Muscle layer of colon (tissue), 2 donors: Measurements from ENCODE around the gene PTPDC1.

ENCODE experiments used
- H3K27ac ChIP-seq: one replicate; pipeline ENCODE4 v1.7.0; 2013; ENCODE audit warnings: low read depth, mild to moderate bottlenecking, low read length, moderate library complexity
- H3K27me3 ChIP-seq, 2 donors: one replicate each; pipeline ENCODE4 v1.7.0; 2013; ENCODE audit warnings: low read length in 2 of 2, mild to moderate bottlenecking in 2 of 2; ENCODE audit not compliant: insufficient read depth in 2 of 2, control insufficient read depth in 1 of 2
- H3K36me3 ChIP-seq: one replicate; pipeline ENCODE4 v1.7.0; 2013; ENCODE audit warnings: mild to moderate bottlenecking, low read length; ENCODE audit not compliant: insufficient read depth
- H3K4me1 ChIP-seq: one replicate; pipeline ENCODE4 v1.7.0; 2013; ENCODE audit warnings: mild to moderate bottlenecking, low read length; ENCODE audit not compliant: insufficient read depth
- H3K4me3 ChIP-seq, 2 donors: one replicate each; pipeline ENCODE4 v1.7.0; 2013; ENCODE audit warnings: low read length in 2 of 2, low read depth in 1 of 2, mild to moderate bottlenecking in 1 of 2, moderate library complexity in 1 of 2
- H3K9ac ChIP-seq: one replicate; pipeline ENCODE4 v1.7.0; 2013; ENCODE audit warnings: low read length
- H3K9me3 ChIP-seq: one replicate; pipeline ENCODE4 v1.7.0; 2013; ENCODE audit warnings: mild to moderate bottlenecking, low read length
- donor health status: abdominal sarcoma.
- donor health status: Adenocarcinoma of cecum.

The PTPDC1 gene, protein sequence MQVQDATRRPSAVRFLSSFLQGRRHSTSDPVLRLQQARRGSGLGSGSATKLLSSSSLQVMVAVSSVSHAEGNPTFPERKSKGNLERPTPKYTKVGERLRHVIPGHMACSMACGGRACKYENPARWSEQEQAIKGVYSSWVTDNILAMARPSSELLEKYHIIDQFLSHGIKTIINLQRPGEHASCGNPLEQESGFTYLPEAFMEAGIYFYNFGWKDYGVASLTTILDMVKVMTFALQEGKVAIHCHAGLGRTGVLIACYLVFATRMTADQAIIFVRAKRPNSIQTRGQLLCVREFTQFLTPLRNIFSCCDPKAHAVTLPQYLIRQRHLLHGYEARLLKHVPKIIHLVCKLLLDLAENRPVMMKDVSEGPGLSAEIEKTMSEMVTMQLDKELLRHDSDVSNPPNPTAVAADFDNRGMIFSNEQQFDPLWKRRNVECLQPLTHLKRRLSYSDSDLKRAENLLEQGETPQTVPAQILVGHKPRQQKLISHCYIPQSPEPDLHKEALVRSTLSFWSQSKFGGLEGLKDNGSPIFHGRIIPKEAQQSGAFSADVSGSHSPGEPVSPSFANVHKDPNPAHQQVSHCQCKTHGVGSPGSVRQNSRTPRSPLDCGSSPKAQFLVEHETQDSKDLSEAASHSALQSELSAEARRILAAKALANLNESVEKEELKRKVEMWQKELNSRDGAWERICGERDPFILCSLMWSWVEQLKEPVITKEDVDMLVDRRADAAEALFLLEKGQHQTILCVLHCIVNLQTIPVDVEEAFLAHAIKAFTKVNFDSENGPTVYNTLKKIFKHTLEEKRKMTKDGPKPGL

DNA sequence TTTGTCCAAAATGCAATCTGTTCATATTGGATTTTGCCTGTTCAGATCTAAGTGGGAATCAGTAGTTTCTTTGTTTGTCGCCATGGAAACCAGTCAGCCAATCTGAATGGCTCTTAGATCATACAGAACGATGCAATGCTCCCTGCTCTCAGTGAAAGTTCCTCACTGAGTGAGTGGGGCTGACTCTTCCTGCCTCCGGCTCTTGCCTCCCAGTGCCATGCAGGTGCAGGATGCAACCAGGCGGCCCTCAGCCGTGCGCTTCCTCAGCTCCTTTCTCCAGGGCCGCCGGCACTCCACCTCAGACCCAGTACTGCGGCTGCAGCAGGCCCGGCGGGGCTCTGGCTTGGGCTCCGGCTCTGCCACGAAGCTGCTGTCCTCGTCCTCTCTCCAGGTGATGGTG is at the start of gene PTPDC1:
Gene PTPDC1 (plus strand): TSS at position 151 of the 400 bp plus-strand sequence. CDS start 67 bp downstream, at position 218.
- H3K27me3 ChIP-seq = no peaks in the 10 kb centered on the region
- H3K27ac ChIP-seq = no peak within 1 kb of the TSS
- H3K4me1 ChIP-seq = peaks cover 10% of the 10 kb centered on the region
- H3K4me3 ChIP-seq = no peak within 1 kb of the TSS
- H3K9ac ChIP-seq = no peak within 1 kb of the TSS
- no peaks in the 10 kb centered on the region for H3K36me3 ChIP-seq
- no peaks in the 10 kb centered on the region for H3K9me3 ChIP-seq

DNA sequence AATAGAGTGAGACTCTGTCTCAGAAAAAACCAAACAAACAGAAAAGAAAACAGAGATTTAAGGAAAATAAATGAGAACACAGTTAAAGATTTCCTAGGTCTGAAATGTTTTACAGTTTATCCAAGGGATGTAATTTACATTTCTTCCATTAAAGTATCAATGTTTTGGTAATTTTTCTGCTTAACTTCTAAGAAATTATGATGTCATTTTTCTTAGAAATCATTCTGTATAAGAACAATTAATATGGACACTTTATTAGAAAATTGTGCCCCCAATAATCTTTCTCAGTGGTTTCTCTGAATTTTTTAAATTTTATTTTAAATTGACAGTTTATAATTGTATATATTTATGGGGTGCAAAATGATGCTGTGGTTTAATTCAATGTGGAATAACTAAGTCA is 49.8 kb upstream of the PTPDC1 start:
- Histone ChIP-seq H3K4me3 (no peak overlapping the region), H3K9me3 (no peaks in the 10 kb centered on the region), H3K27me3 (no peaks in the 10 kb centered on the region), H3K9ac (no peak overlapping the region), H3K4me1 (peaks cover 11% of the 10 kb centered on the region), H3K27ac (no peak overlapping the region), H3K36me3 (no peaks in the 10 kb centered on the region)

DNA sequence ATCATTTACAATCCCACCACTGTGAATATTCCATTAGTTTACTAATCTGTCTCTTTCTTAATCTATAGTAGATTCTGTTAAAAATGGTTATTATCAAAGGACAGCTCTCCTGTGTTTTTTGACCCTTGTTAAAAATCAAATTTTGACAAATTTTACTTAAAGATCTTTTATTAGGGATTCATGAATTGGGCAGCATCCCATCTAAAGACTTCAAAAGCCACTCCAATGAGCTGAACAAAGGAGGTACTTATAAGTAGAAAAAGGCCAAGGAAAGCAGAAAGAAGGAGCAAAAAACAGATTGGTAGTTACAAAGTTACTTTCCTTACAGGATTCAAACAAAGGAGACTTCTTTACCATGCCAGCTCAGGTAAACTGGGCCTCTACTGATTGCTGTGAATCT is 44.5 kb upstream of the PTPDC1 start:
- Histone ChIP-seq H3K4me1 (no peaks in the 10 kb centered on the region), H3K9ac (no peak overlapping the region), H3K36me3 (no peaks in the 10 kb centered on the region), H3K4me3 (no peak overlapping the region), H3K27ac (no peak overlapping the region), H3K27me3 (no peaks in the 10 kb centered on the region), H3K9me3 (no peaks in the 10 kb centered on the region)

DNA sequence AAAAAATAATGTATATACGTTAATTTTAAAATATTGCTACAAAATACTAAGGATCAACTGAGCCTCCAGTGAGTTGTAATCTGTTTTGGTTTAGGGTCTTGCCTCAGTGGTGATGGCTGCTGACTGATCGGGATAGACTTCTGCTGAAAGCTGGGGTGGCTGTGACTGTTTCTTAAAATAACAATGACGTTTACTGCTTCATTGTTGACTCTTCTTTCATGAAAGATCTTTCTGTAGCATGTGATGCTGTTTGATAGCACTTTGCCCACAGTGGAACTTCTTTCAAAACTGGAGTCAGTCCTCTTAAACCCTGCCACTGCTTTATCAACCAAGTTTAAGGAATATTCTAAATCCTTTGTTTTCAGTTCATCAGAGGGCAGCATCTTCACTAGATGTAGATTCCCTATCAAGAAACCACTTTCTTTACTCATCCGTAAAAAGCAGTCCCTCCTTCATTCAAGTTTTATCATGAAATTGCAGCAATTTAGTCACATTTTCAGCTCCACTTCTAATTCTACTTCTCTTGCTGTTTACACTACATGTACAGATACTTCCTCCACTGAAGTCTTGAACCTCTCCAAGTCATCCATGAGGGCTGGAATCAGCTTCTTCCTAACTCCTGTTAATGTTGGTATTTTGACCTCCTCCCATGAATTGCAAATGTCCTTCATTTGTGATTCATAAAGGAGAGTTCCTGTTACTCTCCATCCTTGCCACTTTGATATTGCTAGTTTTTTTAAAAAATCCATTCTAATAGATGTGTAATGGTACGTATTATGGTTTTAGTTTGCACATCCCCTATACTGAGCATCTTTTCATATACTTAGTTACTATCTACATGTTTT is 41.5 kb upstream of the PTPDC1 start:
- H3K27ac ChIP-seq = no peak overlapping the region
- H3K9me3 ChIP-seq = no peaks in the 10 kb centered on the region

DNA sequence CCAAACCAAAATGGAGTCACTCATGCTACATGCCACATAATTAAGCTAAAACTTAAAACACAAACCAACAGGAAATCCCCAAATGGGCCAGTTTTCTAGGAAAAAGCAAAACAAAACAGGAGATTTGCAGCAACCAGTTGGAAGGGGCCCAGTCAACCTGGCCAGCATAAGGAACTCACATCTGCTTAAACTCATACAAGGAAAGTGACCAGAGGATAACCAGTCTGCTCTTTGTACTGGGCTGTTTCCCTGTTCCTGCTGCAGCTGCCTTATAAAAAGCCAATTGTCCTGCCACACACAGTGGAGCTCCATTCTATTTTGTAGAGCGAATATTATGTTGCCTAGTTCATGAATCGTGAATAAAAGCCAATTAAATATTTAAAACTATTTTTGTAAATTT is 29.5 kb upstream of the PTPDC1 start:
- no peak overlapping the region for H3K27ac ChIP-seq
- H3K9me3 ChIP-seq = no peaks in the 10 kb centered on the region
- H3K4me3 ChIP-seq = no peak overlapping the region
- no peaks in the 10 kb centered on the region for H3K27me3 ChIP-seq
- no peaks in the 10 kb centered on the region for H3K4me1 ChIP-seq
- no peak overlapping the region for H3K9ac ChIP-seq
- H3K36me3 ChIP-seq = no peaks in the 10 kb centered on the region

More for the DNA sequence above, 41.5 kb upstream of the PTPDC1 start:
- no peaks in the 10 kb centered on the region for H3K27me3 ChIP-seq
- no peak overlapping the region for H3K4me3 ChIP-seq
- no peaks in the 10 kb centered on the region for H3K4me1 ChIP-seq
- no peaks in the 10 kb centered on the region for H3K36me3 ChIP-seq
- no peak overlapping the region for H3K9ac ChIP-seq

DNA sequence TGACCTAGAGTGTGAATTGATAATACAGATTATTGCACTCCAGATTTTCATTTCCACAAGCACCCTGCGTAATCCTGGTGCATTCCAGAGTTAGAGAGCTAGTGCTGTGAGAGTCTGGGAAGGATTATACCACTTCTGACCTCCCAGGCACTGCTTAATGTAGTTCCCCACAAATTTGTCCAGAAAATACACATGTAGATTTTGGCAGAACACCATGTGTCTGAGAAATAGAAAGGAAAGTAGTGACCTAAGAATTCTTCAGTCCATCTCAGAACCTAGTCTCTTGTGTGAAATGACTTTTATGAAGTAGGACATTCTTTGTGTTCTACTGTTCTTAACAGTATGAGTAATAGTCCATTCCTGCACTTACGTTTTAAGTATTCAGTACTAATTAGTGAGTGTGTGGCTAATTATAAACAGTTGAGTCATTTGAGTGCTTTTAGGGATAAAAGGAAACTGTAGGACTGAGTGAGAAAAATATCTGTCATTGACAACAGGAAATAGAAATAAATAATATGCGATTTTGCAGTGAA is 27.8 kb upstream of the PTPDC1 start:
- no peak overlapping the region for H3K9ac ChIP-seq
- H3K4me1 ChIP-seq = no peaks in the 10 kb centered on the region
- H3K4me3 ChIP-seq = no peak overlapping the region
- H3K27ac ChIP-seq = no peak overlapping the region
- no peaks in the 10 kb centered on the region for H3K36me3 ChIP-seq
- no peaks in the 10 kb centered on the region for H3K9me3 ChIP-seq
- H3K27me3 ChIP-seq = no peaks in the 10 kb centered on the region

DNA sequence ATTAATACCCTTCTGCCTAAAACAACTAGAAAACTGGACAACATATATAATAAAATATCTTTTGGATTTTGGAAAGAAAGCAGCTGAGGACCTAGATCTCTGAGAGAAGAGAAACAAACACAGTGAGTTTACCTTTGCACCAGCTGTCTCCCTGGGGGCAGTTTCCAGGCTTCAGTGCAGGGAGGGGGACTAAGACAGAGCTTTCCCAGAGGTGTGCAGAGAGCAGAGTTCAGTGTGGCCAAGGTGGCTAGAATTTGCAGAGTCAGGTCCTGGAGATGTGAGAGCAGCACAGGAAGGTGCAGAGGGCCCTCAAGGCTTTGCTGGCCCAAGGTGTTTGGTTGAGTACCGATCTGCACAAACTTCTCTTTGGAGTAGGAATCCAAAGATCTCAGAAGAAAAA is 26.3 kb upstream of the PTPDC1 start:
- Histone ChIP-seq H3K27ac (no peak overlapping the region), H3K36me3 (no peaks in the 10 kb centered on the region), H3K27me3 (no peaks in the 10 kb centered on the region), H3K4me1 (no peaks in the 10 kb centered on the region), H3K9me3 (no peaks in the 10 kb centered on the region), H3K9ac (no peak overlapping the region), H3K4me3 (no peak overlapping the region)

DNA sequence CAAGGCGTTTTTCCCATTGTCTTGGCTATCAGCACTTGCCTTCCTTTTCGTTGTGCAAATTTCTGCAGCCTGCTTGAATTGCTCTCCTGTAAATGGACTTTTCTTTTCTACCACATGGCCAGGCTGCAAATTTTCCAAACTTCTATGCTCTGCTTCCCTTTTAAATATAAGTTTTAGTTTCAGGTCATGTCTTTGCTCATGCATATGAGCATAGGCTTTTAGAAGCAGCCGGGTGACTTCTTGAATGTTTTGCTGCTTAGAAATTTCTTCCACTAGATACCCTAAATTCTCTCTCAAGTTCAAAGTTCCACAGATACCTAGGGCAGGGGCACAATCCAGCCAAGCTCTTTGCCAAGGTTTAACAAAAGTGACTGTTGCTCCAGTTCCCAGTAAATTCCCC is 22.4 kb upstream of the PTPDC1 start:
- Histone ChIP-seq H3K9me3 (no peaks in the 10 kb centered on the region), H3K9ac (no peak overlapping the region), H3K36me3 (no peaks in the 10 kb centered on the region), H3K4me1 (no peaks in the 10 kb centered on the region), H3K27me3 (no peaks in the 10 kb centered on the region), H3K4me3 (no peak overlapping the region), H3K27ac (no peak overlapping the region)

DNA sequence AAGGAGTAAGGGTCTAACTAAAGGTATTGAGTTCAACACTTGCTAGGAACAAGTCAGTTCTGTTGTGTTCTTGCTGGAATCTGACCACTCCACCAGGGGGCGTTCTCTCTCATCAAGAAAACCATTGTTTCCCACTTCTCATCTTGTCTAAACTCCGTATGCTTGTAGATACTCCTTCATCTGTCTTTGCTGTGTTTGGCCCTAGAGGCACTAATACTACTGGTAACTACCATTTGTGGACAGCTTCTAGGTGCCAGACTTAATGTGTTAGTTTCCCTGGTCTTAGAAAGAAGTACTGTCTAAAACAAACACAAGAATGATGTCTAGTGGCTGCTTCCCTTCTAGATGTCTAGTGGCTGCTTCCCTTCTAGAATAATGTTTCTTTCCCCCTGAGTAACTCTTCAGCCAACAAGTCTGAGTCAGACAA is 18.7 kb upstream of the PTPDC1 start:
- H3K9me3 ChIP-seq = no peaks in the 10 kb centered on the region
- no peak overlapping the region for H3K4me3 ChIP-seq
- H3K4me1 ChIP-seq = no peaks in the 10 kb centered on the region
- no peak overlapping the region for H3K9ac ChIP-seq
- no peak overlapping the region for H3K27ac ChIP-seq
- no peaks in the 10 kb centered on the region for H3K27me3 ChIP-seq
- H3K36me3 ChIP-seq = peaks cover 4% of the 10 kb centered on the region

DNA sequence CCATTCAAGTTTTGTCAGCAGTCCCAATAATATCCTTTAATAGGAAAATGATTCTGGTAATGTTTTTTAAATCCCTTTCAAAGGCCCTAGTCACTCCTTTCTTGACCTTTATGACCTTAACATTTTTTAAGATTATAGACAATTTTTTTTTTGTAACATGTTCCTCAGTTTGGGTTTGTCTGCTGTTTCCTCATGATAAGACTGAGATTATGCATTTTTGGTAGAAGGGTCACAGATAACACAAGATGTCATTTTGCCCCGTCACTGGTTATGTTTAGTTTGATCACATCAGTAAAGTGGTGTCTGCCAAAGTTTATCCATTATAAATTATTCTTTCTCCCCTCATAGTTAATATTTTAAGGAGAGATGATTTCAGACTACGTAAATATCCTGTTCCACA is 16.0 kb upstream of the PTPDC1 start:
- H3K27ac ChIP-seq = no peak overlapping the region
- H3K4me3 ChIP-seq = no peak overlapping the region
- H3K36me3 ChIP-seq = peaks cover 4% of the 10 kb centered on the region
- H3K4me1 ChIP-seq = no peaks in the 10 kb centered on the region
- H3K9ac ChIP-seq = no peak overlapping the region
- no peaks in the 10 kb centered on the region for H3K9me3 ChIP-seq
- no peaks in the 10 kb centered on the region for H3K27me3 ChIP-seq

DNA sequence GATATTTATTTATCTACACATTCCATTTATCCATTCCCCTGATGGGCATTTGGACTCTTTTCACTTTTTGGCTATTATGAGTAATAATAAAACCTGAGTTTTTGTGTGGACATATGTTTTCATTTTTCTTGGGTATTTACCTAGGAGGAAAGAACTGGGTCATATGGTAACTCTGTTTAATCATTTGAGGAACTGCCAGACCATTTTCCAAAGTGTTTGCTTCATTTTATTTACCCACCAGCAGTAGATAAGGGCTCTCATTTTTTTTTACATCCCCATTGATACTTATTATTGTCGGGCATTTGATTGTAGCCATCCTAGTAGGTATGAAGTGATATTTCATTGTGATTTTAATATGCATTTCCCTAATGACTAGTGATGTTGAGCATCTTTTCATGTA is 7.7 kb upstream of the PTPDC1 start:
- Histone ChIP-seq H3K9me3 (no peaks in the 10 kb centered on the region), H3K9ac (no peak overlapping the region), H3K4me1 (no peaks in the 10 kb centered on the region), H3K4me3 (no peak overlapping the region), H3K27me3 (no peaks in the 10 kb centered on the region), H3K27ac (no peak overlapping the region), H3K36me3 (peaks cover 5% of the 10 kb centered on the region)
